Prostate gland (tissue), 2 donors: ENCODE results near the gene EEF1A2.

Source experiments
- CTCF ChIP-seq, 4 experiments: fragments of 200-600 bp in 2 of 4; fragments of 450-650 bp in 2 of 4; sonication (generic) in 2 of 4; IDR thresholded peaks; 1 replicate in 3 of 4; 2 replicates in 1 of 4; pipeline ENCODE4 v1.5.1; 2016 to 2019; ENCODE audit warnings: antibody characterized with exemption in 4 of 4, mild to moderate bottlenecking in 2 of 4, moderate library complexity in 2 of 4
- POLR2A ChIP-seq: fragments of 450-650 bp; IDR thresholded peaks from one replicate; pipeline ENCODE4 v1.6.1; 2016; ENCODE audit warnings: antibody characterized with exemption, mild to moderate bottlenecking
- POLR2AphosphoS5 ChIP-seq: sonication (generic); formaldehyde crosslinking; IDR thresholded peaks from one replicate; pipeline ENCODE4 v1.6.1; 2017; ENCODE audit warnings: antibody characterized with exemption

- TF ChIP-seq POLR2A = no peak
- no peak for TF ChIP-seq CTCF (IDR thresholded peaks at IDR 0.05)
- no peak for TF ChIP-seq POLR2AphosphoS5
These were observed 2.3 kb upstream of the EEF1A2 start for GRCh38 chr20:63500902-63501817.
